Measurements from ENCODE around the gene RNASE12. TPM values are rescaled to one million over a fixed set of nuclear protein-coding genes. Genes with fewer than 3 reads are reported as not detected.
A peak's percentile ranks its signal among the peaks of the same experiment; 100 is the strongest.

RNASE12 gene
- total and polyA plus RNA-seq, 2 donors from 2014 or later: not detected

DNA sequence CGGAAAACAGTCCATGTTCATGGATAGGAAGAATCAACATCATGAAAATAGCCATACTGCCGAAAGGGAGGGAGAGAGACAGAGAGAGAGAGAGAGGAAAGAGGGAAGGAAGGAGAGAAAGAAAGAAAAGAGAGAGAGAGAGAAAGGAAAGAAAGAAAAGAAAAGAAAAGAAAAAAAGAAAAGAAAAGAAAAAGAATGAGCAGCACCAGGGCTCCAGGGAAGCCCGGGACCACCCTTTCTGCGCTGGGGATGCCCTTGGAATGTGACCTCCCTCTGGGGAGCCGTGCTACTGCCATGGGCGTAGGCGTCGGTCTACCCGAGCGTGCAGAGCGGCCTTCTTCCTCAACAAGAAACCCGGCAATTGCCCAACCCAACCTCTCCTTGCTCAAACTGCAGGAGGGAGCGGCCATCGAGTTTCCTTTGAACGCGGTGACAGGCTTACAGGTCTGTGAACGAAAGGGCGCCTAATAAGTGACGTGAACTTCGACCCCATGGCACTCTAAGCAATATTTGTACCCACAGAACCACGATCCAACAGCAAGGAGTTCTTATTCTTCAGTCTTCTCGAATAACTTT, 33.4 kb upstream of the RNASE12 start:
- intact Hi-C loops (cut with DNase I): no loop called here
- H3K36me3 ChIP-seq (ENCODE audit: control insufficient read depth in 2 of 3, insufficient read depth in 3 of 3, low read length in 3 of 3): no peaks in the 10 kb centered on the region
- H3K9ac ChIP-seq (ENCODE audit: low read length in 3 of 3): no peak overlapping the region
- H3K4me3 ChIP-seq (ENCODE audit: low read length in 3 of 3): peak overlapping the region in 2 of 3 donors; percentile 42 to 54
- H3K9me3 ChIP-seq (ENCODE audit: control insufficient read depth in 2 of 3, insufficient read depth in 1 of 3, low read length in 3 of 3): no peaks in the 10 kb centered on the region
- H3K4me1 ChIP-seq (ENCODE audit: control insufficient read depth in 2 of 3, insufficient read depth in 2 of 3, low read depth in 1 of 3, low read length in 3 of 3): peaks cover 0 to 3% (median 0%) of the 10 kb centered on the region in 3 donors
- FAIRE-seq (no peak), DNase-seq (peak; percentile 54 to 87 (median 66))
- no peak overlapping the region for H3K27ac ChIP-seq (ENCODE audit: low read depth in 2 of 2, low read length in 2 of 2)
- peaks cover 45% of the 10 kb centered on the region for H3K27me3 ChIP-seq (ENCODE audit: control insufficient read depth, insufficient read depth, low read length)
- TF ChIP-seq, protein P1, sequence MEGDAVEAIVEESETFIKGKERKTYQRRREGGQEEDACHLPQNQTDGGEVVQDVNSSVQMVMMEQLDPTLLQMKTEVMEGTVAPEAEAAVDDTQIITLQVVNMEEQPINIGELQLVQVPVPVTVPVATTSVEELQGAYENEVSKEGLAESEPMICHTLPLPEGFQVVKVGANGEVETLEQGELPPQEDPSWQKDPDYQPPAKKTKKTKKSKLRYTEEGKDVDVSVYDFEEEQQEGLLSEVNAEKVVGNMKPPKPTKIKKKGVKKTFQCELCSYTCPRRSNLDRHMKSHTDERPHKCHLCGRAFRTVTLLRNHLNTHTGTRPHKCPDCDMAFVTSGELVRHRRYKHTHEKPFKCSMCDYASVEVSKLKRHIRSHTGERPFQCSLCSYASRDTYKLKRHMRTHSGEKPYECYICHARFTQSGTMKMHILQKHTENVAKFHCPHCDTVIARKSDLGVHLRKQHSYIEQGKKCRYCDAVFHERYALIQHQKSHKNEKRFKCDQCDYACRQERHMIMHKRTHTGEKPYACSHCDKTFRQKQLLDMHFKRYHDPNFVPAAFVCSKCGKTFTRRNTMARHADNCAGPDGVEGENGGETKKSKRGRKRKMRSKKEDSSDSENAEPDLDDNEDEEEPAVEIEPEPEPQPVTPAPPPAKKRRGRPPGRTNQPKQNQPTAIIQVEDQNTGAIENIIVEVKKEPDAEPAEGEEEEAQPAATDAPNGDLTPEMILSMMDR (IDR thresholded peaks at IDR 0.05; ENCODE audit: borderline replicate concordance, extremely low read depth, insufficient read depth): no peak

DNA sequence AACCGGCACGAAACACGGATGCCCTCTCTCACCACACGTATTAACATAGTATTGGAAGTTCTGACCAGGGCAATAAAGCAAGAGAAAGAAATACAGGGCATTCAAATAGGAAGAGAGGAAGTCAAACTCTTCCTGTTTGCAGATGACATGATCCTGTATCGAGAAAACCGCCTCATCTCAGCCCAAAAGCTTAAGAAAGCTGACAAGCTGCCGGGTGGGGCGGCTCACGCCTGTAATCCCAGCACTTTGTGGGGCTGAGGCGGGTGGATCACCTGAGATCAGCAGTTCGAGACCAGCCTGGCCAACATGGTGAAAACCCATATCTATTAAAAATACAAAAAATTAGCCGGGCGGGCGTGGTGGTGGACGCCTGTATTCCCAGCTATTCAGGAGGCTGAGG, 32.6 kb upstream of the RNASE12 start:
- H3K27ac ChIP-seq (ENCODE audit: low read depth in 2 of 2, low read length in 2 of 2): no peak overlapping the region
- H3K4me3 ChIP-seq (ENCODE audit: low read length in 3 of 3): no peak overlapping the region
- H3K9ac ChIP-seq (ENCODE audit: low read length in 3 of 3): no peak overlapping the region
- H3K27me3 ChIP-seq (ENCODE audit: control insufficient read depth, insufficient read depth, low read length): peaks cover 38% of the 10 kb centered on the region
- DNase-seq (no peak), FAIRE-seq (no peak)
- TF ChIP-seq, protein P1 (IDR thresholded peaks at IDR 0.05; ENCODE audit: borderline replicate concordance, extremely low read depth, insufficient read depth): no peak
- no peaks in the 10 kb centered on the region for H3K36me3 ChIP-seq (ENCODE audit: control insufficient read depth in 2 of 3, insufficient read depth in 3 of 3, low read length in 3 of 3)
- intact Hi-C loops (cut with DNase I): no loop called here
- peaks cover 0 to 3% (median 0%) of the 10 kb centered on the region in 3 donors for H3K4me1 ChIP-seq (ENCODE audit: control insufficient read depth in 2 of 3, insufficient read depth in 2 of 3, low read depth in 1 of 3, low read length in 3 of 3)
- H3K9me3 ChIP-seq (ENCODE audit: control insufficient read depth in 2 of 3, insufficient read depth in 1 of 3, low read length in 3 of 3): no peaks in the 10 kb centered on the region

DNA sequence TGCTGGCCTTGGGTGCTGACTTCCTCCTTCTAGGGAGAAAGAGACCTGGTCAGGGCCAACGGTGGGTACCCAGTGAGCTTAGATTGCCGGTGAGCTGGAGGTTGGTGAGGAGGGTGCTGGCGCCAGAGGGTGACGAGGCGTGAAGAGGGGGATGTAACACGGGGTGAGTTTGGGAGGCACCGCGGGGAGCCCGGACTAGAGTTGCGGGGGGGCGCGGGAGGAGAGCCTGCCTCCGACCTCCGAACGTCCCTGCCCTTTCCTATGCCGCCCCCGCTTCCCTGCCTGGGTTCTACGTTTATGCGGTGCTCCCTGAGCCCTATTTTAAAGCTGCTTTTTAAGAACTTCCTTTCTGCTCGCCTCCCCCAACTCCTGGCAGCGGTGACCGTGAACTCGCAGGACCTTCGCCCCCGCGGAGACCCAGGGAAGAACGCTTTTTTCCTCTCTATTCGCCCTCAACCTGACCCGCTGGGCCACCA, 31.7 kb upstream of the RNASE12 start:
- Histone ChIP-seq H3K4me3 (ENCODE audit: low read length in 3 of 3) (no peak overlapping the region), H3K27ac (ENCODE audit: low read depth in 2 of 2, low read length in 2 of 2) (no peak overlapping the region), H3K27me3 (ENCODE audit: control insufficient read depth, insufficient read depth, low read length) (peaks cover 28% of the 10 kb centered on the region), H3K36me3 (ENCODE audit: control insufficient read depth in 2 of 3, insufficient read depth in 3 of 3, low read length in 3 of 3) (no peaks in the 10 kb centered on the region), H3K9ac (ENCODE audit: low read length in 3 of 3) (no peak overlapping the region), H3K4me1 (ENCODE audit: control insufficient read depth in 2 of 3, insufficient read depth in 2 of 3, low read depth in 1 of 3, low read length in 3 of 3) (peaks cover 0 to 3% (median 0%) of the 10 kb centered on the region in 3 donors), H3K9me3 (ENCODE audit: control insufficient read depth in 2 of 3, insufficient read depth in 1 of 3, low read length in 3 of 3) (no peaks in the 10 kb centered on the region)
- TF ChIP-seq, protein P1 (IDR thresholded peaks at IDR 0.05; ENCODE audit: borderline replicate concordance, extremely low read depth, insufficient read depth): no peak
- no peak for FAIRE-seq
- intact Hi-C loops (cut with DNase I): no loop called here
- peak in 1 of 5 donors; percentile 63 for DNase-seq

Measured in kidney (tissue), 14 donors.